Glutamatergic neuron (in vitro differentiated cells): Measurements from ENCODE around the gene SPOUT1. TPM values are rescaled to one million over a fixed set of nuclear protein-coding genes. Genes with fewer than 3 reads are reported as not detected.

Experiments
- DNase-seq: peaks from one replicate; pipeline ENCODE4 v3.0.0; 2022
- H3K27ac Mint-ChIP-seq: one replicate; pipeline ENCODE4 v1.8.0; 2020; ENCODE audit warnings: mild to moderate bottlenecking, mixed read lengths, inconsistent platforms; ENCODE audit not compliant: unreplicated experiment
- H3K27me3 Mint-ChIP-seq: one replicate; pipeline ENCODE4 v1.8.0; 2020; ENCODE audit warnings: mild to moderate bottlenecking, moderate library complexity, mixed read lengths, inconsistent platforms; ENCODE audit not compliant: unreplicated experiment
- H3K36me3 Mint-ChIP-seq: one replicate; pipeline ENCODE4 v1.8.0; 2020; ENCODE audit warnings: mild to moderate bottlenecking, mixed read lengths, inconsistent platforms; ENCODE audit not compliant: unreplicated experiment
- H3K4me1 Mint-ChIP-seq: one replicate; pipeline ENCODE4 v1.8.0; 2020; ENCODE audit warnings: mild to moderate bottlenecking, low read depth, mixed read lengths, inconsistent platforms; ENCODE audit not compliant: unreplicated experiment
- H3K4me3 Mint-ChIP-seq: one replicate; pipeline ENCODE4 v1.8.0; 2020; ENCODE audit warnings: mild to moderate bottlenecking, mixed read lengths, inconsistent platforms; ENCODE audit not compliant: unreplicated experiment
- H3K9me3 Mint-ChIP-seq: one replicate; pipeline ENCODE4 v1.8.0; 2020; ENCODE audit warnings: mild to moderate bottlenecking, moderate library complexity, mixed read lengths, inconsistent platforms; ENCODE audit not compliant: unreplicated experiment
- CTCF ChIP-seq: fragments of 200-600 bp; sonication (generic); IDR thresholded peaks from one replicate; pipeline ENCODE4 v1.5.0; 2021; ENCODE audit not compliant: partially characterized antibody, unreplicated experiment
- total RNA-seq: library from RNA; stranded (reverse); fragmentation: NEBNext Ultra II Directional; extraction: Animal tissue kit (Norgen Biotek cat#: 25700); gene quantifications from one replicate; pipeline ENCODE4 v1.2.1, GENCODE V29; 2021; ENCODE audit not compliant: unreplicated experiment

The SPOUT1 gene
- total RNA-seq, 1 donor from 2014 or later: 22.3 TPM

DNA sequence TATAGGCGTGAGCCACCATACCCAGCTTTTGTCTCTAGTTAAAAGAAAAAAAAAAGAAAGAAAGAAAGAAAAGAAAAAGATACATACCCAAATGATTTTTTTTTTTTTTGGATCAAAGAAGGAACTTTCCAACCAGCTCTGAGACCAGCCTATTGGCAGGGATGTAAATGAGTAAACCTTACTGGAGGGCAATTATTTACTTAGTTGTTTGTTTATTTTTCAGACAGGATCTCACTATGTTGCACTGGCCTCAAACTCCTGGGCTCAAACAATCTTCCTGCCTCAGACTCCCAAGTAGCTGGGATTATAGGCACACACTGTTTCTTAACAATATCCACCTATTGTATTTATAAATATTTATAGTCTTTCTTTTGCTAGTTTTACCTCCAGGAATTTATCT, 10.9 kb upstream of the SPOUT1 start:
- Mint-ChIP-seq H3K27ac (no peak overlapping the region), H3K36me3 (no peaks in the 10 kb centered on the region), H3K9me3 (peaks cover 7% of the 10 kb centered on the region), H3K27me3 (peaks cover 9% of the 10 kb centered on the region), H3K4me1 (peaks cover 5% of the 10 kb centered on the region), H3K4me3 (no peak overlapping the region)
- no peak for TF ChIP-seq CTCF
- DNase-seq: no peak

- Mint-ChIP-seq H3K27me3 (no peaks in the 10 kb centered on the region), H3K36me3 (no peaks in the 10 kb centered on the region), H3K4me1 (no peaks in the 10 kb centered on the region), H3K27ac (no peak overlapping the region), H3K9me3 (peaks cover 2% of the 10 kb centered on the region), H3K4me3 (no peak overlapping the region)
- no peak for DNase-seq
- TF ChIP-seq CTCF: no peak
These were observed 8.7 kb upstream of the SPOUT1 start for GRCh38 chr9:128838338-128838737.

DNA sequence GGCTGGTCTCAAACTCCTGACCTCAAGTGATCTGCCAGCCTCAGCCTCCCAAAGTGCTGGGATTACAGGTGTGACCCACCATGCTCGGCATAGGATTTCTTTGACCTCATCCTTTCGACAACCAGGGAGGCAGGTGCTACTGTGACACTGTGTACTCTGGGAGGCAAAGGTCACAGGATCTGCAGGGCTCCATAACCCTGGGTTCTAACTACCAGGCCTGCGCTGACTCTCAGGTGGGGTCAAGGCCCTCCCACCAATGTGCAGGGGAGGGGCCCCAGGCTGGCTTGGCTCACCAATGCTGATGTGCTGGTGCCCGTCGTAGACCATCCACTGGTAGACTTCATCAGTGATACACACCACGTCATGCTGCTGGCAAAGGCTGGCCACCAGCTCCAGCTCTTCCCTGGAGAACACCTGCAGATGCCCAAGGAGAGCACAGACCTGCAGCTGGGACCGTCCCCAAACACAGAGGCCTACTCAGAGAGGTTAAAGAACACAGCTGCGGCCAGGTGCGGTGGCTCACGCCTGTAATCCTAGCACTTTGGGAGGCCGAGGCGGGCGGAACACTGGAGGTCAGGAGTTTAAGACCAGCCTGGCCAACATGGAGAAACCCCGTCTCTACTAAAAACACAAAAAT, 7.0 kb upstream of the SPOUT1 start:
- Mint-ChIP-seq H3K4me3 (no peak overlapping the region), H3K36me3 (no peaks in the 10 kb centered on the region), H3K9me3 (peaks cover 2% of the 10 kb centered on the region), H3K27ac (no peak overlapping the region), H3K4me1 (no peaks in the 10 kb centered on the region), H3K27me3 (no peaks in the 10 kb centered on the region)
- DNase-seq: no peak
- no peak for TF ChIP-seq CTCF

DNA sequence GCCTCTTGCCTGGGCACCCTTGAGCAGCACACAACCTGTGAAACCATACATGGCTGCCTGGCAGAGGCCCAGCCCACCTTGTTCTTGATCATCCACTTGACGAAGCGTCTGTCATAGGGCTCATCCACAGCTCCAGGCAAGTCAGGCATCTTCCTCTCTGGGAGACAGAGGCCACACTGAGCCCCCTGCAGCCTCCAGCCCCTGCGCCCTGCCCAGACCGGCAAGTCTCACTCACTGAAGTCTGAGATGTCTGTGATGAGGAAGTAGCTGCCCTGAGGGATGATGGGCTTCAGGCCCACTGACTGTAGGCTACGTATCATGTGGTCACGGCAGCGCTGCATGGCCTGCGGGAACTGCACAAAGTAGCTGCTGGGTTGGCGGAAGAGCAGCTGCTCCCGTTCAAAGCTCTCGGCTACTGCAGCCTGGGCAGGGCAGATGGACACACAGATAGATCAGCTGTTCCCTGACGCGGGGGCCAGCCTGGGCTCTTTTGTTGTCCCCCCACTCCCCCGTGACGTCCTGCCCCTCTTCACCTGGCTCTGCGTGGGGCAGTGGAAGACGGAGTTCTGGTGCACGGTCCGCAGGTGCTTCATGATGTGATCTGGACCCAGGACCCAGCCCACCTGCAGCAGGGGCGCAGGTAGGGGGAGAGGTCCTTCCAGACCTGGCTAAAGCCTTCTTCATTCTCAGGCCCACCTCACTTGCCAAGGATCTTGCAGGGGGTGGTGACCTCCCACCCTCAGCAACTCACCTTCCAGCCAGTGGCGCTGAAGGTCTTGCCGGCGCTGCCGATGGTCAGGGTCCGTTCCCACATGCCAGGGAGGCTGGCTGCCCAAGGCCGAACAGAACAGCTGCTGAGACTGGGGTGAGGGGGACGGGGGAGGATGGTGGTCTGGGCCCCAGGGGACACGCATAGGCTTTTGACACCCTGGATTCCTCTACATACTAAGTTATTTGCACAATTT, 5.9 kb upstream of the SPOUT1 start:
- H3K36me3 Mint-ChIP-seq: no peaks in the 10 kb centered on the region

More for the DNA sequence above, 5.9 kb upstream of the SPOUT1 start:
- Mint-ChIP-seq H3K27ac (peak overlapping the region; percentile 59), H3K4me1 (no peaks in the 10 kb centered on the region), H3K4me3 (no peak overlapping the region), H3K9me3 (peaks cover 2% of the 10 kb centered on the region), H3K27me3 (no peaks in the 10 kb centered on the region)
- no peak for DNase-seq
- no peak for TF ChIP-seq CTCF
